Esophagus muscularis mucosa (tissue), 4 donors: ENCODE results near the gene ZNF521. TPM values are rescaled to one million over a fixed set of nuclear protein-coding genes. Genes with fewer than 3 reads are reported as not detected.

ENCODE experiments used
- DNase-seq: peaks from one replicate; pipeline ENCODE4 v3.0.0-alpha.2; 2017; ENCODE audit errors: extremely low spot score
- H3K27ac ChIP-seq, 4 donors: fragments of 200-600 bp; sonication (generic); replicated peaks in 1 of 4; 1 replicate in 3 of 4; 2 replicates in 1 of 4; pipeline ENCODE4 v1.5.1; 2016 to 2019; ENCODE audit warnings: mild to moderate bottlenecking in 1 of 4
- H3K27me3 ChIP-seq, 4 donors: fragments of 200-600 bp; sonication (generic); one replicate each; pipeline versions ENCODE4 v1.5.1 to v1.6.0; 2016 to 2019
- H3K36me3 ChIP-seq, 4 donors: fragments of 200-600 bp; sonication (generic); one replicate each; pipeline ENCODE4 v1.5.1; 2016 to 2019
- H3K4me1 ChIP-seq, 4 donors: fragments of 200-600 bp; sonication (generic); one replicate each; pipeline ENCODE4 v1.5.1; 2016 to 2019
- H3K4me3 ChIP-seq, 4 donors: fragments of 200-600 bp; sonication (generic); 1 replicate in 2 of 4; 2 replicates in 2 of 4; pipeline ENCODE4 v1.5.1; 2016 to 2019; ENCODE audit warnings: mild to moderate bottlenecking in 4 of 4, moderate library complexity in 1 of 4
- H3K9me3 ChIP-seq, 4 donors: fragments of 200-600 bp; sonication (generic); 1 replicate in 3 of 4; 2 replicates in 1 of 4; pipeline ENCODE4 v1.5.1; 2016 to 2019
- CTCF ChIP-seq, 3 experiments: fragments of 200-600 bp in 2 of 3; fragments of 450-650 bp in 1 of 3; sonication (generic) in 2 of 3; IDR thresholded peaks; one replicate each; pipeline ENCODE4 v1.5.1; 2017 to 2019; ENCODE audit warnings: antibody characterized with exemption in 3 of 3, mild to moderate bottlenecking in 2 of 3, moderate library complexity in 1 of 3
- EP300 ChIP-seq: sonication (generic); formaldehyde crosslinking; IDR thresholded peaks from one replicate; pipeline ENCODE4 v1.6.1; 2017; ENCODE audit warnings: antibody characterized with exemption
- POLR2A ChIP-seq: fragments of 450-650 bp; IDR thresholded peaks from one replicate; pipeline ENCODE4 v1.6.1; 2017; ENCODE audit warnings: antibody characterized with exemption, moderate library complexity, mild to moderate bottlenecking, low read depth
- POLR2AphosphoS5 ChIP-seq, 2 donors: sonication (generic); formaldehyde crosslinking; IDR thresholded peaks; one replicate each; pipeline ENCODE4 v1.6.1; 2017; ENCODE audit warnings: antibody characterized with exemption in 2 of 2
- WGBS: methylation state at CpG from one replicate; pipeline ENCODE4 v1.1.5; 2018; 5-methylcytosine and 5-hydroxymethylcytosine counted together
- intact Hi-C: fragments of 100-400 bp; cut with DNase I; formaldehyde crosslinking; loops from one replicate; pipeline ENCODE4 v1.15.1; 2023
- total RNA-seq, 4 donors: library from RNA; depleted of rRNA; stranded (reverse); fragments of >200 nt; gene quantifications; one replicate each; pipeline versions ENCODE4 v1.1.0 to v1.2.1, GENCODE V29; 2016

ZNF521 gene
- total RNA-seq, 4 donors from 2014 or later, result 15.6 to 20.6 (median 16.9) TPM

- H3K27ac ChIP-seq, result no peak overlapping the region
- WGBS, result 95% methylated on average over 3 of the region's 3 CpGs
- no peak overlapping the region for H3K4me3 ChIP-seq
- DNase-seq, result no peak
- H3K9me3 ChIP-seq, result no peaks in the 10 kb centered on the region
- no peaks in the 10 kb centered on the region for H3K4me1 ChIP-seq
- no peaks in the 10 kb centered on the region for H3K36me3 ChIP-seq
- intact Hi-C loops, result no loop called here
- TF ChIP-seq POLR2A (no peak), EP300 (no peak), POLR2AphosphoS5 (IDR thresholded peaks at IDR 0.05) (no peak), CTCF (IDR thresholded peaks at IDR 0.05) (no peak)
- H3K27me3 ChIP-seq, result no peaks in the 10 kb centered on the region
Observed at GRCh38 chr18:25109484-25109883, 242.5 kb downstream of the ZNF521 start.

GRCh38 chr18:25103468-25104155 lies 248.4 kb downstream of the ZNF521 start:
- Histone ChIP-seq H3K4me3 (no peak overlapping the region), H3K27me3 (no peaks in the 10 kb centered on the region), H3K9me3 (no peaks in the 10 kb centered on the region), H3K27ac (no peak overlapping the region), H3K4me1 (peaks cover 0 to 10% (median 3%) of the 10 kb centered on the region in 4 donors), H3K36me3 (no peaks in the 10 kb centered on the region)
- TF ChIP-seq EP300 (no peak), POLR2AphosphoS5 (IDR thresholded peaks at IDR 0.05) (no peak), POLR2A (no peak), CTCF (IDR thresholded peaks at IDR 0.05) (no peak)
- 86% methylated on average over 4 of the region's 4 CpGs for WGBS
- no peak for DNase-seq
- intact Hi-C loops, result no loop called here

GRCh38 chr18:25102662-25103061 lies 249.3 kb downstream of the ZNF521 start:
- 56% methylated on average over 2 of the region's 2 CpGs for WGBS
- intact Hi-C loops, result no loop called here

GRCh38 chr18:25100418-25100817 lies 251.5 kb downstream of the ZNF521 start:
- DNase-seq, result no peak
- Histone ChIP-seq H3K36me3 (no peaks in the 10 kb centered on the region), H3K4me1 (peaks cover 0 to 10% (median 3%) of the 10 kb centered on the region in 4 donors), H3K4me3 (no peak overlapping the region), H3K27me3 (peaks cover 0 to 4% (median 0%) of the 10 kb centered on the region in 4 donors), H3K27ac (no peak overlapping the region), H3K9me3 (no peaks in the 10 kb centered on the region)
- 81% methylated on average over 3 of the region's 3 CpGs for WGBS
- intact Hi-C loops, result no loop called here
- TF ChIP-seq CTCF (IDR thresholded peaks at IDR 0.05) (no peak), POLR2AphosphoS5 (IDR thresholded peaks at IDR 0.05) (no peak), POLR2A (no peak), EP300 (no peak)

More at GRCh38 chr18:25102662-25103061, 249.3 kb downstream of the ZNF521 start:
- H3K27me3 ChIP-seq, result no peaks in the 10 kb centered on the region
- no peak for TF ChIP-seq POLR2A
- no peak for TF ChIP-seq EP300
- TF ChIP-seq POLR2AphosphoS5 (IDR thresholded peaks at IDR 0.05), result no peak
- TF ChIP-seq CTCF (IDR thresholded peaks at IDR 0.05), result no peak
- H3K27ac ChIP-seq, result no peak overlapping the region
- no peak for DNase-seq
- H3K36me3 ChIP-seq, result no peaks in the 10 kb centered on the region
- no peak overlapping the region for H3K4me3 ChIP-seq
- H3K9me3 ChIP-seq, result no peaks in the 10 kb centered on the region
- peaks cover 0 to 10% (median 3%) of the 10 kb centered on the region in 4 donors for H3K4me1 ChIP-seq
